Hematopoietic multipotent progenitor cell treated with erythropoietin and hydrocortisone succinate and interleukin-3 and kit ligand, for 8 days (in vitro differentiated cells): ENCODE results near the gene GDPD1.
"Not testable (repeated sequence)": the region's sequence is repeated elsewhere in the genome, so short reads cannot be mapped to it uniquely, and the experiment has no call there.

ENCODE experiments used
- DNase-seq: peaks from one replicate; pipeline ENCODE4 v3.0.0-alpha.2; 2015

The GDPD1 gene

GRCh38 chr17:59254742-59255141 is 34.4 kb downstream of the GDPD1 start:
- DNase-seq: no peak

GRCh38 chr17:59257101-59257500 is 36.8 kb downstream of the GDPD1 start:
- no peak for DNase-seq

GRCh38 chr17:59260722-59261121 is 40.4 kb downstream of the GDPD1 start:
- DNase-seq: no peak

- DNase-seq: no peak
These were observed 46.4 kb downstream of the GDPD1 start for GRCh38 chr17:59266745-59267144.

- DNase-seq: no peak
These were observed 47.5 kb downstream of the GDPD1 start for GRCh38 chr17:59267776-59268175.

- no peak for DNase-seq
These were observed 55.3 kb downstream of the GDPD1 start for GRCh38 chr17:59275618-59276017.

DNA sequence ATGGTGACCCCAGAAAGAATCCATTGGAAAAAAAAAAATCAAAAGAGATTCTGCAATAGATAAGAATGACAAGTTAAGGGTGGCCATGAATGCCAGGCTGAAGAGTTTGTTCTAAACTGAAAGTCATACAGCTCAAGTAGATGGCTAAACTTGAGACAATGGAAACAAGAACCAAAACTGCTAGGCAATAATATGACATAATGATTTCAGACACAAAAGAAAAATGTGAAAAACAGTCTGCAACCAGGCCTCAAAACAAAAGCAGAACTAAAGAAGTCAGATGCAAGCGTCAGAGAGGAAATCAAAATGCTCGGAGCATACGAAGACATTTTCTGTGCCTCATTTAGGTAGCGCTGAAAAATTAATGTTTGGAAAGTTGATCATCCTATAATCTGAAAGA is 56.7 kb downstream of the GDPD1 start:
- DNase-seq: no peak

DNA sequence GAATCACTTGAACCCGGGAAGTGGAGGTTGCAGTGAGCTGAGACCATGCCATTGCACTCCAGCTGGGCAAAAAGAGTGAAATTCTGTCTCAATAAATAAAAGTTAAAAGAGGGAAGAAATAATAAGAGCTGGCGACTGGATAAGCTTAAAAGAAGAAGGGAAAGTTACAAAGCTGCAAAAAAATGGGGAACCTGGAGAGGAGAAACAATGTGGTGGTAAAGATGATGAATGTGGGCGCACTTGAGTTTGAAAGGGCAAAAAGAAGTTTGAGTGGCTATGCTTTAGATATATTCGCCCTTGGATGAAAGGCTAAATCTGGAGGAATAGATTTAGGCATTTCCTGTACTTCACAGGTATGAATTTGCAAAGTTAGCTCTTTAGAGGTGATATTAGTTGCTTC is 58.1 kb downstream of the GDPD1 start:
- DNase-seq: no peak

DNA sequence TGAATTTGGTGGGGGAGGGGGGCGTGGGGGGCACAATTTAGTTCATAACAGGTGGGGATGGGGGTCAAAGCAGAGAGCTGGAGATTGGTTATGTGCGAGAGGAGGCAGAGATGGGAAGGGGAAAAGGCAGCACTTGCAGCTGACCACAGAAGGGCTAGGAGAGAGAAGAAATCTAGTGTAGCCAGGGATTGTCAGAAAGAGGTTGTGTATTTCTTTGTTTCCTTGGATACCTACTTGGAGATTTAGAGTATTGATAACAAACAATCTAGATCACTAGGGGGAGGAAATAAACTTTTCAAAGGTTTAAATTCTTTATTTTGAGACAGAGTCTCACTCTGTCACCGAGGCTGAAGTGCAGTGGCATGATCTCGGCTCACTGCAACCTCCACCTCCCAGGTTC is 64.0 kb downstream of the GDPD1 start:
- no peak for DNase-seq

DNA sequence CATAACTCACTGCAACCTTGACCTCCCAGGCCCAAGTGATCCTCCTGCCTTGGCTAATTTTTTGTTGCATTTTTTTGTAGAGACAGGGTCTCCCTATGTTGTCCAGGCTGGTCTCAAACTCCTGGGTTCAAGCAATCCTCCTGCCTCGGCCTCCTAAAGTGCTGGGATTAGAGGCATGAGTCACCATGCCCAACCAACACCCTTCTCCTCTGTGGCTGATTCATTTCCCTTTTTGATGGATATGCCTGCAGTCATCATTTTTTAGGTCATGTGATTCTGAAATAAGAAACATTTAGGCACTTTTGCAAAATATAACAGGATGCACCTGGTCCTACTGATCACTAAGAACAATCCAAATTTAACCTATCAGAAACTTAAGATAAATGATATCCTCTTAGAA is 67.1 kb downstream of the GDPD1 start:
- no peak for DNase-seq

GRCh38 chr17:59287891-59288290 is 67.6 kb downstream of the GDPD1 start:
- no peak for DNase-seq

DNA sequence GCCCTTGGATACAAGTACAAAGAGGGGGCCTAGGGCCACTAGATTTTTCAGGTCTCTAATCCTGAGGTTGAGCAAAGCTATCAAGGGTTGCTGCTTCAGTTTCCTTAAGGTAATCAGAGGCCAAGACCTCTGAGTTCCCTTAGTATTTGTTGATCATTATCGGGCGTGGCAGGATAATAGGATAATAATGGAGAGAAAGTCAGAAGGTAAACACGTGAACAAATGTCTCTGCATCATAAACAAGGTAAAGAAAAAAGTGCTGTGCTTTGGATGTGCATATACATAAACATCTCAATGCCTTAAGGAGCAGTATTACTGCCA is 69.6 kb downstream of the GDPD1 start:
- no peak for DNase-seq

DNA sequence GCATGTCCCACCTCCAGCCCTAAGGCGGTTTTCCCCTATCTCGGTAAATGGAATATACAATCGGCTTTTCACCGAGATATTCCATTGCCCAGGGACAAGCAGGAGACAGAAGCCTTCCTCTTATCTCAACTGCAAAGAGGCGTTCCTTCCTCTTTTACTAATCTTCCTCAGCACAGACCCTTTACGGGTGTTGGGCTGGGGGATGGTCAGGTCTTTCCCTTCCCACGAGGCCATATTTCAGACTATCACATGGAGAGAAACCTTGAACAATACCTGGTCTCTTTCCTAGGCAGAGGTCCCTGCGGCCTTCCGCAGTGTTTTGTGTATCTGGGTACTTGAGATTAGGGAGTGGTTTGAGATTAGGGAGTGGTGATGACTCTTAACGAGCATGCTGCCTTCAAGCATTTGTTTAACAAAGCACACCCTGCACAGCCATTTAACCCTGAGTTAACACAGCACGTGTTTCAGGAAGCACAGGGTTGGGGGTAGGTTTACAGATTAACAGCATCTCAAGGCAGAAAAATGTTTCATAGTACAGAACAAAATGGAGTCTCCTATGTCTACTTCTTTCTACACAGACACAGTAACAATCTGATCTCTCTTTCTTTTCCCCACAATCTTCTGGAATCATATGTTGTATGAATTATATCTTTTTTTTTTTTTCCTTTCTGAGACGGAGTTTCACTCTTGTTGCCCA is 70.1 kb downstream of the GDPD1 start:
- peak; percentile 98 for DNase-seq

- no peak for DNase-seq
These were observed 71.8 kb downstream of the GDPD1 start for GRCh38 chr17:59292174-59292523.

DNA sequence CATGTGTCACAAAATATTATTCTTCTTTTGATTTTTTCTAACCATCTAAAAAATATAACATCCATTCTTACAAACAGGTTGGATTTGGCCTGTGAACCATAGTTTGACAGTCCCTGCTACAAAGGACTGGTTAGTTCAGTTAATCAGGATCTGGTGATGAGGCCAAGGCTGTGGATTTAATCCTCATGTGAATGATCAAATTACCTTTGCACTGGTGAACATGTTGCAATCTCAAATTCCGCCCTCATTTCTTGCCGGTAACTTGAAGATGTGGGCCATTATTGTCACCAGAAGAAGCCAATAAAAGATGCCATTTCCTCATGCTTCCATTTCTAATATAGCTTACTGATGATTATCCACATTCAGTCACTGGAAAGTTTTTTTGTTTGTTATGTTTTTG is 75.9 kb downstream of the GDPD1 start:
- no peak for DNase-seq

- DNase-seq: no peak
These were observed 78.2 kb downstream of the GDPD1 start for GRCh38 chr17:59298521-59298920.

- no peak for DNase-seq
These were observed 79.2 kb downstream of the GDPD1 start for GRCh38 chr17:59299400-59300092.

DNA sequence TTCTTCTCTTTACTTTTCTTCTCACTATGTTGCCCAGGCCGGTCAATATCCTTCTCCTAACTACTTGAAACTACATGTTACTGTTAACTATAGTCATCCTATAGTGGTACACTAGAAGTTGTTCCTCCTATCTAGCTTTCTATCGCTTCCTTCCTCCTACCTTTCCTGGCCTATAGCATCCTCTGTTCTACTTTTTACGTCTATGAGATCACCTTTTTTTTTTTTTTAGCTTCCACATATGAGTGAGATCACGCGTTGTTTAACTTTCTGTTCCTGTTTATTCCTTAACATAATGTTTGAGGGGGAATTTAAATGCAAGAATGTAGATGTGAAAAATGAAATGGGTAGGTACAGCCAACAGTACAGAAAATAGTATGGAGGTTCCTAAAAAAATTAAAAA is 80.6 kb downstream of the GDPD1 start:
- no peak for DNase-seq

GRCh38 chr17:59304811-59305210 is 84.5 kb downstream of the GDPD1 start:
- no peak for DNase-seq

GRCh38 chr17:59310263-59310920 is 90.1 kb downstream of the GDPD1 start:
- DNase-seq: no peak

DNA sequence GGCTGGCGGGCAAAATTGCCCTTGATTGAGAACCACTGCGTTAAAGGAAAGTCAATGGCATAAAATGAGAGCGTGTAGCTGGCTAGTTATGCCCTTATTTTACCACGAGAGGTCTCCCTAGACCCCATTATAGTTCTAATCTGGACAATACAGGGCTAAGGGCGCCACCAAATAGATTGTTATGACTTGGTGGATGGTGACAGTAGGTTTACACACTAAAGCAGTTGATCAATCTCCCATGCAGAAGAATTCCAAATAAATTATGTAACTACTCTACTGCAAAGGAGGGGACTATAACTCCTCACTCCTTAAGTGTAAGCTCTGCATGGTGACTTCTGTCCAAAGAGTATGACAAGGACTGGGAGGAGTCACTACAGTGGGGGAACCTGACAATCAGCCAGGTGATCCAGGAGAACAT is 90.7 kb downstream of the GDPD1 start:
- DNase-seq: peak; percentile 90

- not testable (repeated sequence) for DNase-seq
These were observed 91.2 kb downstream of the GDPD1 start for GRCh38 chr17:59311521-59311920.

DNA sequence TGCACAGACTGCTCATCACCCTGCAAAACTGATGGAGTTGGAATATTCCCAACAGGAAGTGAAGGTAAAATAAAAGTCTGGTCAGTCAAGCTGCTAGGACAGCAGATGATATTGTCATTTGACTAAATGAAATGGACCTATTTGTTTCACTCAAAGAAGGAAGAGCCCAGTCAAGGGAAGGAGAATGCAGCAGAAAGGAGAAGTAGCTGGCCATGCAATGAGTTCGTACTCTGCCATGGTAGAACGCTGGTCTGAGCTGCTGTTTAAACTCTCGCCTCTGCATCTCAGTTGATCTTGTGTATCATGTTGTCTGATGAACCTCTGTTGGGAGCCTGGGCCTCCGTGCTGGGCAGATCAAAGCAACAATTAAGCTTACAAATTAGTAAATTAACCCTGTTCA is 95.6 kb downstream of the GDPD1 start:
- no peak for DNase-seq
